ELF-1 (cell line): Measurements from ENCODE around the gene MAP3K15.
"Not testable (repeated sequence)": the region's sequence is repeated elsewhere in the genome, so short reads cannot be mapped to it uniquely, and the experiment has no call there.

Experiments
- DNase-seq: peaks from one replicate; pipeline ENCODE4 v3.0.0-alpha.2; 2016; ENCODE audit warnings: low read depth, low spot score

The MAP3K15 gene

DNA sequence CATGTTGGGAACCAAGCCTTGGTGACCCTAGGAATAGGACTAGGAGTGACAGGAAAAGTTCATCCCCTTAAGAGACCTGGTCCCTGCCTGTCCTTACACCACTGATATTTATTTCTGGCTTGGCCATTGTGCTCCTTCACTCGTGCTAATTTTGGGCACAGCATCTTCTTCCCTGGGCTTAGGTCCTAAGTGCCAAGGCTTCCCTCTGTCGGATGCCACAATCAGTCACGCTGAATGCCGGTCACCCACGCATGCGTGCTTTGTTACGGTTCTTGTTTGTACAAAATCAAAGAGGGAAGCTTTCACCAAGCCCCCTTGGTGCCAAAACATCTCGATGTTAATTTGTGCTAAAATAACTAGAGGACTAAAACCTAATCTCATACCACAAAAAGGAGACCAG, 17.4 kb upstream of the MAP3K15 start:
- DNase-seq: no peak

DNA sequence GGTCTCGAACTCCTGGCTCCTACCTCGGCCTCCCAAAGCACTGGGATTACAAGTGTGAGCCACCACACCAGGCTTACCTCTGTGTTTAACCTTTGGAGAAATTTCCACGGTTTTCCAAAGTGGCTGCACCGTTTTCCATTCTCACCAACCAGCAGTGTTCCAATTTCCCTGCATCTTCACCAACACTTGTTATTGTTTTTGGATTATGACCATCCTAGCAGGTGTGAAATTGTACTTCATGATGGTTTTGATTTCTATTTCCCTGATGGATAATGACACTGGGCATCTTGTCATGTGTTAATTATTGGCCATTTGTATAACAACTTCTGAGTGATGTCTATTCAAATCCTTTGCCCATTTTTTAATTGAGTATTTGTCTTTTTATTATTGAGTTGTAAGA, 2.7 kb upstream of the MAP3K15 start:
- no peak for DNase-seq

GRCh38 chrX:19515615-19516105, 352 bp upstream of the MAP3K15 start:
- DNase-seq: peak; percentile 17

GRCh38 chrX:19513383-19513782, 1.9 kb downstream of the MAP3K15 start:
- DNase-seq: peak; percentile 35

DNA sequence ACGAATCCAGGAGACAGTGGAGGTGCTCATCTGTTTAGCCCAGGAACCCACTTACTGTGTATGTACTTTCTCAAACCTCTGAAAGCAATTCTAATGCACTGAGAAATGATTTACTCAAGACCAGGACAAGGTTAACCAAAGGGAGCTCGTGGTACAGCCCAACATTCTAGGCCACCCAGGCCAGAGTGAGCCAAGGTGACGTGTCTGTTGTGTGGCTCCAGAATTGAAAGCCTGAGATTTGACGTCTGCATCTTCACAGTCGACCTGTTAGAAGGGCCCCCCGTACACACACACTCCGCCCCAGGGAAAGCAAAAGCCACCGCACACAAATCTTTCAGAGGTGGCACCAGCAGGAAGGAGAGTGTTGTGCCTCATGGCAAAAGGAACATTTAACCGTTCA, 2.3 kb downstream of the MAP3K15 start:
- DNase-seq: peak; percentile 9

- DNase-seq: no peak
These were observed 2.9 kb downstream of the MAP3K15 start for GRCh38 chrX:19512359-19512758.

GRCh38 chrX:19511796-19512195, 3.5 kb downstream of the MAP3K15 start:
- not testable (repeated sequence) for DNase-seq

- DNase-seq: no peak
These were observed 18.6 kb downstream of the MAP3K15 start for GRCh38 chrX:19496711-19497110.

DNA sequence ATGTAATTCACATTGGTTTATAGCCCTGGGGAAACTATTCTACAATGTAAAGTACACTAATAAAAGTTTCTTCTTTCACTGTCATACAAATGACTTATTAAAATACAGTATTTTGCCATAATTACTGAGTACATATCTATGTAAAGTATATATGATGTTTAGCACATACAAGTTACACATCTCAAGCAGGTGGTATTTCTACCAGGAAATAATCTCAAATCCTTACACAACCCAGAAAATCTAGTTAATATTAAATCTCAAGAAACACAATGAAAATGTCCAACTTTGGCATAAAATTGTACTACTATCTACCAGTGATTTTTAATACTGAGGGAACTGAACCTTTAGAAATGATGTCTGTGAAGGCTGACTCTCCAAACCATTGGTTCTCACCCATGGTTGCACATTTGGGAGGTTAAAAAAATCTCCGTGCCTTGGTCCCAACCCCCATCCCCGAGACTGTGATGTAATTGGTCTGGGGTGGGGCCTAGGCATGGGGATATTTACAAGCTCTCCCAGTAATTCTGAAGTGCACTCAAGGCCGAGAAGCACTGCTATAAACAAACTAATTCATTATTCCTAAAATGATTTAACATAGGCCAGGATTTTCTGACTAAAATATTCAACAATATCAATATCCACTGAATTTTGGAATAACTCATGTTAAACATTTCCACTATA, 27.6 kb downstream of the MAP3K15 start:
- DNase-seq: no peak

DNA sequence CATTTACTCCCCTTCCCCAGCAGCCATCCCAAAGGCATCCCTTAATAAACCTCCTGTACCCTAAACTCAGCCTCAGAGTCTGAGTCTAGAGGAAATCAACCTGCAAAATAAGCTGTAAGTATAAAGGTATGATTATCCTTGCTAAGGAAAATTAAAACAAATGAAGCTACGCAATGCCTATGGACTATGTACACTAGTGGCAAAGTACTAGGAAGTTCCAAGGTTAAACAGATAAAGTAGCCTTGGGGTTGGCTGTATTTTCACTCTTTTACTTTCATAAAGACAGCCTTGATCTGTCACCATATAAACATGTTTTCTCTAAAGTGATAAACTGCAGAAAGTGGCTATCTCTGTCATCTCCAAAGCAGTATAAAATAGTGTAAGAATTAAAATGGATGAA, 35.9 kb downstream of the MAP3K15 start:
- no peak for DNase-seq

DNA sequence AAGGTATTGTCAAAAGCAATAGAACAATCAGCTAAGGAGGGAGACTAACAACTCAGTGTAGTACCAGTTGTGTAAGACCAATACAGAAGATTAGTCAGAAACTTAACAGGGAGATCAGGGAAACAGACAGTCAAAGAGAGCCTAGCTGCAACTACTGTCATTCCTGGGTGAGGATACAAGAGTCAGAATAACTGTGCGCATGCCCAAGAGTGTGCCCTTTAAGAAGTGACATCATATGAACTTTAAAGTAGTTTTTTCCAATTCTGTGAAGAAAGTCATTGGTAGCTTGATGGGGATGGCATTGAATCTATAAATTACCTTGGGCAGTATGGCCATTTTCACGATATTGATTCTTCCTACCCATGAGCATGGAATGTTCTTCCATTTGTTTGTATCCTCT, 46.9 kb downstream of the MAP3K15 start:
- not testable (repeated sequence) for DNase-seq

DNA sequence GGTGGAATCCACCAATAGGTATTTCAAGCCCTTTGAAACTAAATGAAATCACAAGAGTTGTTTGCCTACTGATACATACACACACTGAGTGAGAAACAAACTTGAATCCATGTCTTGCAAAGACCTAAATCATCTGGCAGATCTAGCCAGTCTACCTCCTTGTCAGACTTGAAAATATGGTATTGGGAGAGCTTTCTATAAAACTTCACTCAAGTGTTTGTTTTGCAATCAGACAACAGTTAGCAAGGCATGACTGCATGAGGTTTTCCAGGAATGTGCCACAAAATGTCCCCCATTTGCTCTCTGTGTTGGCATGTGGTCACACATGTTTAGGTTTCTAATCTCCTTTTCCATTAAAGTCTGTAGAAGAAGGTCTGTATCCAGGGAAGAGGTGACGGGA, 52.4 kb downstream of the MAP3K15 start:
- no peak for DNase-seq

DNA sequence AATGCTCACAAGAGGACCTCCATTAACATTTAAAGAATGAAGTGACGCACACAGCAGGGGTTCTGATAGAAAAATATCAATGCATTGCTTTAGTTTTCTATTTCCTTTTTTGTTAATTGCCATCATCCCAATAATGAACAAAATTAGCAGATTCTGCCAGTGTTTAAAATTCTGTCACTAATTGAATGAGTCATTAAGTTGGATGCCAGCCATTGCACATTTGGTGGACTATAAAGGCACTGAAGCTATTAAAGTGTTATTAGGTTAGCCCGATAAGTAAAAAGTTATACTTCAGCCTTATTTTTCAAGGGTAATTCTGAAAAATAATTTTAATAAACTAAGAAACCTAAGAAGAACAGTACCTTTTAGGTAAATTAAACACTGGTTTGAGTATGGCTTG, 53.1 kb downstream of the MAP3K15 start:
- DNase-seq: no peak

DNA sequence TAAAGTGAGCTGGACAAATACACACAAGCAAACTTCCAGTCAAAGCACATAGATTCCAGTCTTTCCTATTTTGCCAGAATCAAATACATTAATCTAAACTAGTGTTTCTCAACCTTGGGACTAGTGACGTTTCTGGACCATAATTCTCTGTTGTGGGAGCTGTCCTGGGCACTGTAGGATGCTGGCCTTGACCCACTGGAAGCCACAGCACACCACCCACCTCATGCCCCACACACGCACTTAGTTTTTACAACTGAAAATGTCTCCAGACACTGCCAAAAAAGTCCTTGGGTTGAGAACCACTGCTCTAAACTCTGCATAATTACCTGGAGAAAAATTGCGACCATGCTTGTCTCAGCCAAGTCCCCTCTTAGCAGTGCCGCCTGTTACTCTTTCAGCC, 57.6 kb downstream of the MAP3K15 start:
- no peak for DNase-seq

- no peak for DNase-seq
These were observed 67.2 kb downstream of the MAP3K15 start for GRCh38 chrX:19448077-19448476.

DNA sequence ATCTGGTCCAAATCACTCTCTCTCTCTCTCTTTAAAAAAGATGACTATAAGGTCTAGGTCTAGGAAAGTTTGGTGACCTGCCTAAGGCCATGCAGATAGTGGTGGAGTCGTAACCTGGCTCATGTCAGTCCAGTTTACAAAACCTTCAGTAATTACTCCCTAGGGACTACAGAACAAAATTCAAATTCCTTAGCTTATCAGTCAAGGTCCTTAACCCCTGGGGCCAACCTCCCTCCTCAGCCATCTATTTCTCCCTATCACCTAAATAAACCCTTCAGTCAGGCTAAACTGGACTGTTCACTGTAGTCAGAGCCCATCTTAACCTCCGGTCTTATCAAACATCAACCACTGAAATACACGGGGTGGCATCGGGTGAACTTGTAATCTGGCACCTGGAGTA, 68.9 kb downstream of the MAP3K15 start:
- peak; percentile 83 for DNase-seq

DNA sequence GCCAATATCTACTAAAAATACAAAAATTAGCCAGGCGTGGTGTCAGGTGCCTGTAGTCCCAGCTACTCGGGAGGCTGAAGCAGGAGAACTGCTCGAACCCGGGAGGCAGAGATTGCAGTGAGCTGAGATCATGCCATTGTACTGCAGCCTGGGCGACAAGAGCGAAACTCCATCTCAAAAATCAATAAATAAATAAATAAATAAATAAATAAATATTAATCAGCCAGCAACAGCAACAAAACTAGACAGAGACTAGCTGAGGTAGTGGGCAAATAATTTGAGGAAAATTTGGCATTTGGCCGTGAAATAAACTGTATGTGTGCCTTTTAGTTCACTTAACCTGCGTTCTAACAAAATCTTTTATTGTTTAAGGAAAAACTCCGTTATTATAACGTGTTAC, 69.5 kb downstream of the MAP3K15 start:
- DNase-seq: not testable (repeated sequence)

- DNase-seq: peak; percentile 60
These were observed 71.3 kb downstream of the MAP3K15 start for GRCh38 chrX:19443869-19444526.

DNA sequence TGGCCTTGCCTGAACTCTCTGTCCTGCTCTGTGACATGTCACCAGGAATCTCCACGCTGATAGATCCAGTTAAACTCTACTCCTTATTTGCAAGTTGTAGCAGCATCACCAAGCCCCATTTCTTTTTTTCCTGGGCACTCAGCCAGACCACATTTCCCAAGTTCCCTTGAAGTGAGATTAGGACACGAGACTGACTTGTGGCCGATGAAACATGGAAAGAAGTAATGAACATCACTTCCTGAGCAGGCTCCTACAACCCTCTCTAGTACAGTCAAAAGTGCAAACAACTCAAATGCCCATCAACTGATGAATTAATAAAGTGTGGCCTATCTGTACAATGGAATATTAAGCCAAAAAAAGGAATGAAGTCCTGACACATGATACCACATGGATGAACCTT, 74.6 kb downstream of the MAP3K15 start:
- no peak for DNase-seq

DNA sequence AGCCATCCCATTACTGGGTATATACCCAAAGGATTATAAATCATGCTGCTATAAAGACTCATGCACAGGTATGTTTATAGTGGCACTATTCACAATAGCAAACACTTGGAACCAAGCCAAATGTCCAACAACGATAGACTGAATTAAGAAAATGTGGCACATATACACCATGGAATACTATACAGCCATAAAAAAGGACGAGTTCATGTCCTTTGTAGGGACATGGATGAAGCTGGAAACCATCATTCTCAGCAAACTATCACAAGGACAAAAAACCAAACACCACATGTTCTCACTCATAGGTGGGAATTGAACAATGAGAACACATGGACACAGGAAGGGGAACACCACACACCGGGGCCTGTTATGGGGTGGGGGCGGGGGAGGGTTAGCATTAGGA, 92.6 kb downstream of the MAP3K15 start:
- DNase-seq: not testable (repeated sequence)

- DNase-seq: no peak
These were observed 105.0 kb downstream of the MAP3K15 start for GRCh38 chrX:19410259-19410658.

- no peak for DNase-seq
These were observed 111.6 kb downstream of the MAP3K15 start for GRCh38 chrX:19403696-19404095.

DNA sequence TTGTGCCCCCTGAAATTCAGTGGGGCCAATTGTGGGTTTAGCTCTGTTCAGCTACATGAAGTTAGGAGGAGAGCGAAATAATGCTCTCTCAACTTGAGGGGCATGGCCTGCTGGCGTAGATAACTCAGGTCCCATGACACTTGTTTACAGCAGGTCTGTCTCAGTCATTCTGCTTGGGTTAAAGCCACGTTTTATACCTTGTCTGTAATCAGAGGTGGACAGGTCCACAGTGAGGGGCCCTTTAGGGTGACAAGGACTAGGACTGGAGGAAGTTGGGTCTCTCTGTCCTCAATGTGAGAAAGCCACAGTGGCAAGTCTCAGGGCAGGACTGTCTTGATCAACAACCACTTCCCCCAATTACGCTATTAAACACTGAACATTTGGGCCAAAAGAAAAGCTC, 122.6 kb downstream of the MAP3K15 start:
- no peak for DNase-seq
